HepG2 (cell line): ENCODE measurements around the gene ANTKMT. TPM values are rescaled to one million over a fixed set of nuclear protein-coding genes. Genes with fewer than 3 reads are reported as not detected.

ENCODE experiments used
- CCAR2 ChIP-seq: fragments of 200-400 bp; formaldehyde crosslinking; optimal IDR thresholded peaks from 2 replicates; pipeline ENCODE3; 2018; ENCODE audit warnings: low read depth, mild to moderate bottlenecking, low read length, moderate library complexity
- DMAP1 ChIP-seq: IDR thresholded peaks from 2 replicates; pipeline ENCODE4 v1.6.1; 2016
- FOXP1 ChIP-seq, 2 experiments: fragments of 450-650 bp in 1 of 2; IDR thresholded peaks; 2 replicates each; pipeline ENCODE4 v1.6.1; 2017 to 2018; ENCODE audit warnings: antibody characterized with exemption in 1 of 2
- HNRNPUL1 ChIP-seq: fragments of 200-400 bp; formaldehyde crosslinking; IDR thresholded peaks from 2 replicates; pipeline ENCODE4 v1.6.1; 2017; ENCODE audit warnings: low read depth, mild to moderate bottlenecking, low read length, moderate library complexity
- ISX ChIP-seq: sonication (generic); formaldehyde crosslinking; conservative IDR thresholded peaks from 2 replicates; pipeline ENCODE4 v1.5.0; 2020; ENCODE audit warnings: missing genetic modification reagents
- NAIF1 ChIP-seq: sonication (generic); formaldehyde crosslinking; IDR thresholded peaks from 2 replicates; pipeline ENCODE4 v1.5.0; 2020; ENCODE audit warnings: mild to moderate bottlenecking, missing genetic modification reagents, borderline replicate concordance
- PAWR ChIP-seq: sonication (generic); formaldehyde crosslinking; IDR thresholded peaks from 2 replicates; pipeline ENCODE4 v1.4.0; 2020; ENCODE audit warnings: missing genetic modification reagents, mild to moderate bottlenecking, borderline replicate concordance
- SATB2 ChIP-seq: sonication (generic); formaldehyde crosslinking; IDR thresholded peaks from 2 replicates; pipeline ENCODE4 v1.5.0; 2020; ENCODE audit warnings: missing genetic modification reagents
- THAP8 ChIP-seq: sonication (generic); formaldehyde crosslinking; IDR thresholded peaks from 2 replicates; pipeline ENCODE4 v1.5.1; 2020; ENCODE audit warnings: missing genetic modification reagents, mild to moderate bottlenecking, borderline replicate concordance
- ZFP36L2 ChIP-seq: sonication (generic); formaldehyde crosslinking; IDR thresholded peaks from 2 replicates; pipeline ENCODE4 v1.4.0; 2020; ENCODE audit warnings: missing genetic modification reagents
- ZMYM2 ChIP-seq: sonication (generic); formaldehyde crosslinking; IDR thresholded peaks from 2 replicates; pipeline ENCODE4 v1.8.0; 2022; ENCODE audit warnings: mild to moderate bottlenecking, missing genetic modification reagents
- ZNF143 ChIP-seq: sonication (generic); formaldehyde crosslinking; IDR thresholded peaks from 2 replicates; pipeline ENCODE4 v1.4.0; 2020; ENCODE audit warnings: missing genetic modification reagents
- ZNF326 ChIP-seq: sonication (generic); formaldehyde crosslinking; IDR thresholded peaks from 2 replicates; pipeline ENCODE4 v1.4.0; 2020; ENCODE audit warnings: missing genetic modification reagents, borderline replicate concordance
- ZNF577 ChIP-seq: sonication (generic); formaldehyde crosslinking; IDR thresholded peaks from 2 replicates; pipeline ENCODE4 v1.4.0; 2020; ENCODE audit warnings: mild to moderate bottlenecking, low read depth, missing genetic modification reagents, borderline replicate concordance
- ZNF710 ChIP-seq: sonication (generic); formaldehyde crosslinking; IDR thresholded peaks from 2 replicates; pipeline ENCODE4 v1.5.0; 2020; ENCODE audit warnings: mild to moderate bottlenecking, missing genetic modification reagents, borderline replicate concordance
- polyA plus RNA-seq, 8 experiments: library from polyadenylated mRNA; depleted of rRNA in 3 of 8; stranded (reverse) in 7 of 8; unstranded in 1 of 8; fragments of >200 nt; fragmentation: Illumina TruSeq in 4 of 8; extraction: Trizol in 4 of 8; gene quantifications; 2 replicates each; pipeline versions ENCODE4 v1.2.1 to v1.2.3, GENCODE V29; 2011 to 2016; ENCODE audit warnings: low read depth in 4 of 8, missing spikeins in 1 of 8, mixed read lengths in 1 of 8; ENCODE audit not compliant: insufficient read depth in 1 of 8
- total RNA-seq, 5 experiments: library from RNA; depleted of rRNA; stranded (reverse); fragments of >200 nt; fragmentation: Illumina TruSeq; extraction: Trizol; gene quantifications; 2 replicates each; pipeline ENCODE4 v1.2.3, GENCODE V29; 2016; ENCODE audit warnings: low read depth in 1 of 5
- TF ChIP-seq, protein P1 (sequence below): sonication (generic); formaldehyde crosslinking; IDR thresholded peaks from 2 replicates; pipeline ENCODE4 v1.9.0; 2021; ENCODE audit warnings: missing genetic modification reagents, borderline replicate concordance
- TF ChIP-seq, protein P2 (sequence below), 2 experiments: sonication (generic) in 1 of 2; formaldehyde crosslinking in 1 of 2; IDR thresholded peaks; 2 replicates each; pipeline versions ENCODE4 v1.5.1 to v1.6.1; 2011 to 2020; ENCODE audit warnings: borderline replicate concordance in 1 of 2, low read depth in 1 of 2, low read length in 1 of 2, mild to moderate bottlenecking in 1 of 2, missing genetic modification reagents in 1 of 2, moderate library complexity in 1 of 2
- TF ChIP-seq, protein P3 (sequence below): sonication (generic); formaldehyde crosslinking; IDR thresholded peaks from 2 replicates; pipeline ENCODE4 v1.8.1; 2023; ENCODE audit warnings: mild to moderate bottlenecking, missing genetic modification reagents, borderline replicate concordance
- TF ChIP-seq, protein P4 (sequence below): sonication (generic); formaldehyde crosslinking; IDR thresholded peaks from 2 replicates; pipeline ENCODE4 v1.4.0; 2020; ENCODE audit warnings: mild to moderate bottlenecking, missing genetic modification reagents

ANTKMT gene
- total and polyA plus RNA-seq, 2 of the 13 experiments (the other 11 are each of a cell fraction or from before 2014, with no cell fraction given) = 7.5 to 47.8 TPM

DNA sequence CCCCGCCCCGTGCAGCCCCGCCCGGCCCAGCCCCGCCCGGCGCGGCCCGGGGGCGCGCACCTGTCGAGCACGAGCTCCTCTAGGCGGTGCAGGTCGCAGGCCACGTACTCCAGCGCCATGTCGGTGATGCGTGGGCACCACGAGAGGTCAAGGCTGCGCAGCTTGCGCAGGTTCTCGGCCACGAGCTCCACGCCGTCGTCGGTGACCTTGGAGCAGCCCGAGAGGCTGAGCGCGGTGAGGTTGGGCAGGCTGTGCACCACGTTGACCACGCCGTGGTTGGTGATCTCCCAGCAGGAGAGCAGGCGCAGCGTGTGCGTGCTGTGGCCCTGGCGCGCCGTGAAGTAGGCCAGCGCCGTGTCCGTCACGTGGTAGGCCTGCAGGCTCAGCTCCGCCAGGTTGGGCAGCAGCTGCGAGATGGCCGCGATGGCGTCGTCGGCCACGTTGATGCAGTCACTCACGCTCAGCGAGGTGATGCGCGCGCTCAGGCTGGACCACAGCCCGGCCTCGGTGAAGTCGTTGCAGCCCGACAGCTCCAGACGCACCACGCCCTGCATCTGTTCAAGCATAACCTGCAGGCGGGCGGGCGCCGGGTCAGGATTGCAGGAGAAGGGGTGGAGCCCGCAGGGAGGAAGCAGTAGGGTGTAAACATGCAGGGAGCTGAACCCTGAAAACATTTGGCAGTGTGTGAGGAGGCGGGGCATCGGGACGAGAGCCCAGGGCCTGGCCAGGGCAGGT is 25.4 kb upstream of the ANTKMT start (continued):
- TF ChIP-seq ZNF710 (CRISPR knock-in tag) (peak; percentile 52; the same call in 1 of the 2 replicates), ZNF143 (CRISPR knock-in tag) (0 out of 2 replicates have a peak, but pooled peaks have one; percentile 26), ZFP36L2 (CRISPR knock-in tag) (no peak), ZNF577 (CRISPR knock-in tag) (no peak), FOXP1 (IDR thresholded peaks at IDR 0.05) (no peak), FOXP1 (CRISPR knock-in tag; IDR thresholded peaks at IDR 0.05) (no peak), DMAP1 (CRISPR knock-in tag) (no peak), SATB2 (CRISPR knock-in tag) (no peak), CCAR2 (no peak), PAWR (CRISPR knock-in tag) (no peak; the same call in 1 of the 2 replicates), HNRNPUL1 (no peak), THAP8 (no peak), NAIF1 (CRISPR knock-in tag) (peak; percentile 53; the same call in 1 of the 2 replicates), ZMYM2 (CRISPR knock-in tag) (0 out of 2 replicates have a peak, but pooled peaks have one; percentile 28), ISX (CRISPR knock-in tag) (no peak), ZNF326 (CRISPR knock-in tag) (no peak)
- TF ChIP-seq, protein P1, sequence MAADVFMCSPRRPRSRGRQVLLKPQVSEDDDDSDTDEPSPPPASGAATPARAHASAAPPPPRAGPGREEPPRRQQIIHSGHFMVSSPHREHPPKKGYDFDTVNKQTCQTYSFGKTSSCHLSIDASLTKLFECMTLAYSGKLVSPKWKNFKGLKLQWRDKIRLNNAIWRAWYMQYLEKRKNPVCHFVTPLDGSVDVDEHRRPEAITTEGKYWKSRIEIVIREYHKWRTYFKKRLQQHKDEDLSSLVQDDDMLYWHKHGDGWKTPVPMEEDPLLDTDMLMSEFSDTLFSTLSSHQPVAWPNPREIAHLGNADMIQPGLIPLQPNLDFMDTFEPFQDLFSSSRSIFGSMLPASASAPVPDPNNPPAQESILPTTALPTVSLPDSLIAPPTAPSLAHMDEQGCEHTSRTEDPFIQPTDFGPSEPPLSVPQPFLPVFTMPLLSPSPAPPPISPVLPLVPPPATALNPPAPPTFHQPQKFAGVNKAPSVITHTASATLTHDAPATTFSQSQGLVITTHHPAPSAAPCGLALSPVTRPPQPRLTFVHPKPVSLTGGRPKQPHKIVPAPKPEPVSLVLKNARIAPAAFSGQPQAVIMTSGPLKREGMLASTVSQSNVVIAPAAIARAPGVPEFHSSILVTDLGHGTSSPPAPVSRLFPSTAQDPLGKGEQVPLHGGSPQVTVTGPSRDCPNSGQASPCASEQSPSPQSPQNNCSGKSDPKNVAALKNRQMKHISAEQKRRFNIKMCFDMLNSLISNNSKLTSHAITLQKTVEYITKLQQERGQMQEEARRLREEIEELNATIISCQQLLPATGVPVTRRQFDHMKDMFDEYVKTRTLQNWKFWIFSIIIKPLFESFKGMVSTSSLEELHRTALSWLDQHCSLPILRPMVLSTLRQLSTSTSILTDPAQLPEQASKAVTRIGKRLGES (CRISPR knock-in tag) = no peak
- TF ChIP-seq, protein P2, sequence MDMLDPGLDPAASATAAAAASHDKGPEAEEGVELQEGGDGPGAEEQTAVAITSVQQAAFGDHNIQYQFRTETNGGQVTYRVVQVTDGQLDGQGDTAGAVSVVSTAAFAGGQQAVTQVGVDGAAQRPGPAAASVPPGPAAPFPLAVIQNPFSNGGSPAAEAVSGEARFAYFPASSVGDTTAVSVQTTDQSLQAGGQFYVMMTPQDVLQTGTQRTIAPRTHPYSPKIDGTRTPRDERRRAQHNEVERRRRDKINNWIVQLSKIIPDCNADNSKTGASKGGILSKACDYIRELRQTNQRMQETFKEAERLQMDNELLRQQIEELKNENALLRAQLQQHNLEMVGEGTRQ (IDR thresholded peaks at IDR 0.05; ENCODE audit: low read depth, low read length) = peak; percentile 40; the same call in 1 of the 2 replicates
- TF ChIP-seq, protein P2 (CRISPR knock-in tag; IDR thresholded peaks at IDR 0.05; ENCODE audit: borderline replicate concordance) = no peak
- TF ChIP-seq, protein P3, sequence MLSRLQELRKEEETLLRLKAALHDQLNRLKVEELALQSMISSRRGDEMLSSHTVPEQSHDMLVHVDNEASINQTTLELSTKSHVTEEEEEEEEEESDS (CRISPR knock-in tag) = no peak
- TF ChIP-seq, protein P4, sequence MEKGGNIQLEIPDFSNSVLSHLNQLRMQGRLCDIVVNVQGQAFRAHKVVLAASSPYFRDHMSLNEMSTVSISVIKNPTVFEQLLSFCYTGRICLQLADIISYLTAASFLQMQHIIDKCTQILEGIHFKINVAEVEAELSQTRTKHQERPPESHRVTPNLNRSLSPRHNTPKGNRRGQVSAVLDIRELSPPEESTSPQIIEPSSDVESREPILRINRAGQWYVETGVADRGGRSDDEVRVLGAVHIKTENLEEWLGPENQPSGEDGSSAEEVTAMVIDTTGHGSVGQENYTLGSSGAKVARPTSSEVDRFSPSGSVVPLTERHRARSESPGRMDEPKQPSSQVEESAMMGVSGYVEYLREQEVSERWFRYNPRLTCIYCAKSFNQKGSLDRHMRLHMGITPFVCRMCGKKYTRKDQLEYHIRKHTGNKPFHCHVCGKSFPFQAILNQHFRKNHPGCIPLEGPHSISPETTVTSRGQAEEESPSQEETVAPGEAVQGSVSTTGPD = no peak
